Activated CD8-positive, alpha-beta memory T cell treated with anti-CD3 and anti-CD28 coated beads, Interleukin-2, amount 50 U/mL, for 1 hour (primary cell): ENCODE measurements around the gene GABPB1.

Source experiments
- DNase-seq: peaks from one replicate; pipeline ENCODE4 v3.0.0-alpha.2; 2020; ENCODE audit errors: extremely low read depth

Gene GABPB1

GRCh38 chr15:50344006-50344464 is 11.0 kb downstream of the GABPB1 start:
- no peak for DNase-seq

- no peak for DNase-seq
Observed at GRCh38 chr15:50341616-50342136, 13.3 kb downstream of the GABPB1 start.

- DNase-seq = no peak
Observed at GRCh38 chr15:50340416-50340815, 14.6 kb downstream of the GABPB1 start.

GRCh38 chr15:50339717-50340116 is 15.3 kb downstream of the GABPB1 start:
- no peak for DNase-seq

- DNase-seq = no peak
Observed at GRCh38 chr15:50335251-50335650, 19.7 kb downstream of the GABPB1 start.

GRCh38 chr15:50333229-50333628 is 21.8 kb downstream of the GABPB1 start:
- no peak for DNase-seq

GRCh38 chr15:50330921-50331320 is 24.1 kb downstream of the GABPB1 start:
- DNase-seq = no peak

- no peak for DNase-seq
Observed at GRCh38 chr15:50328116-50328515, 26.9 kb downstream of the GABPB1 start.

- DNase-seq = no peak
Observed at GRCh38 chr15:50321680-50322210, 33.3 kb downstream of the GABPB1 start.

GRCh38 chr15:50320504-50320903 is 34.5 kb downstream of the GABPB1 start:
- DNase-seq = no peak

- DNase-seq = no peak
Observed at GRCh38 chr15:50318697-50319096, 36.3 kb downstream of the GABPB1 start.

- no peak for DNase-seq
Observed at GRCh38 chr15:50315814-50316630, 39.0 kb downstream of the GABPB1 start.

- no peak for DNase-seq
Observed at GRCh38 chr15:50312636-50313035, 42.4 kb downstream of the GABPB1 start.

- DNase-seq = no peak
Observed at GRCh38 chr15:50307799-50308198, 47.2 kb downstream of the GABPB1 start.

- no peak for DNase-seq
Observed at GRCh38 chr15:50304836-50305235, 50.2 kb downstream of the GABPB1 start.

GRCh38 chr15:50302581-50302980 is 52.4 kb downstream of the GABPB1 start:
- no peak for DNase-seq

GRCh38 chr15:50298340-50298739 is 56.7 kb downstream of the GABPB1 start:
- no peak for DNase-seq

- no peak for DNase-seq
Observed at GRCh38 chr15:50295966-50296365, 59.0 kb downstream of the GABPB1 start.

GRCh38 chr15:50289749-50290148 is 65.2 kb downstream of the GABPB1 start:
- no peak for DNase-seq

- no peak for DNase-seq
Observed at GRCh38 chr15:50287324-50288116, 67.5 kb downstream of the GABPB1 start.

GRCh38 chr15:50281427-50281826 is 73.6 kb downstream of the GABPB1 start:
- DNase-seq = no peak

GRCh38 chr15:50280271-50280670 is 74.7 kb downstream of the GABPB1 start:
- no peak for DNase-seq
